Skin epidermis (tissue), 12 donors: ENCODE results near the gene ACOT13.
"Not testable (repeated sequence)": the region's sequence is repeated elsewhere in the genome, so short reads cannot be mapped to it uniquely, and the experiment has no call there.

ENCODE experiments used
- H3K27ac ChIP-seq, 21 experiments: fragments of 200-600 bp; sonication (generic) in 11 of 21; one replicate each; pipeline ENCODE4 v1.5.0; 2020; ENCODE audit warnings: mild to moderate bottlenecking in 3 of 21, inconsistent platforms in 2 of 21, moderate library complexity in 2 of 21
- H3K4me3 ChIP-seq, 7 experiments: fragments of 200-600 bp; sonication (generic) in 2 of 7; one replicate each; pipeline ENCODE4 v1.5.0; 2020; ENCODE audit warnings: inconsistent platforms in 2 of 7, mild to moderate bottlenecking in 2 of 7, moderate library complexity in 1 of 7

ACOT13 gene

DNA sequence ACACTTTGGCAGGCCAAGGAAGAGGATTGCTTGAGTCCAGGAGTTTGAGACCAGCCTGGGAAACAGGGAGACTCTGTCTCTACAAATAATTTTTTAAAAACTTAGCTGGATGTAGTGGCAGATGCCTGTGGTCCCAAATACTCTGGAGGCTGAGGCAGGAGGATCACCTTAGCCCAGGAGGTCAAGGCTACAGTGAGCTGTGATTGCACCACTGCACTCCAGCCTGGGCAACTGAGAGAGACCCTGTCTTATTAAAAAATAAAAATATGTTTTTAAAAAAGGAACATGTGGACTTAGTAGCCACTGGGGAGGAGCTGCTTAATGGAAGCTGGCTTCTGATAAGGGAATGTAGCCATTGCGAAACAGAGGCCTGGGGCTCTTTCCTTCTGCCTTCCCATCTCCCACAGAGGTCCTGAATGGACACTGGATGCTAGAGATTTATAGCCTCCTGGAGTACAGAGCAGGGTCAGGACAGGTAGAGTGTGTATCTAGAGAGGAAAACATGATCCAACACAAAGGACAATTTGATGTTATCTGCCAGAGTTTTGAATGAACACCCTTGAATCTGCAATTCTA lies 86.1 kb downstream of the ACOT13 start:
- Histone ChIP-seq H3K27ac (no peak overlapping the region), H3K4me3 (no peak overlapping the region)

DNA sequence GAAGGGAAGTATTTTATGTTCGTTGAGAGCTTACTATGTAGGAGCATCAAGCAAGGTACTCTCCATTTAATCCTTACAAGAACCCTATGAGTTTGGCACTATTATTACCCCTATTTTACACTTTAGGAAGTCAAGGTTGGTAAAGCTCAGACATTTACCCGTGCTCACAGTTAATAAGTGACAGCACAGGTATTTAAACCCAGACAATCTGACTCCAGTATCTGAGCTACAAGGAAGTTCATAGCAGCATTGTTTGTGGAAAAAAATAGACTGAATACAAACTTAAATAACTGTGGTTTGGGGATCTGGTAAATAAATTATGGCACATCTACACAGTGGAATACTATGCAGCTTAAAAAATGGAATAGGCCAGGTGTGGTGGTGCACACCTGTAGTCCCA lies 86.7 kb downstream of the ACOT13 start:
- Histone ChIP-seq H3K27ac (no peak overlapping the region), H3K4me3 (no peak overlapping the region)

DNA sequence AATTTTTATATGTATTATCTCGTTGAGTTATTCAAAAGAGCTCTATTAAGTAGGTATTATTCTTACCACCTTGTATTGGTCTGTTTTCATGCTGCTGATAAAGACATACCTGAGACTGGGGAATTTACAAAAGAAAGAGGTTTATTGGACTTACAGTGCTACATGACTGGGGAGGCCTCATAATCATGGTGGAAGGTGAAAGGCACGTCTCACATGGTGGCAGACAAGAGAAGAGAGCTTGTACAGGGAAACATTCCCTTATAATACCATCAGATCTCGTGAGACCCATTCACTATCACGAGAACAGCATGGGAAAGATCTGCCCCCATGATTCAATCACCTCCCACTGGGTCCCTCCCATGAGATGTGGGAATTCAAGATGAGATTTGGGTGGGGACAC lies 87.5 kb downstream of the ACOT13 start:
- H3K4me3 ChIP-seq, H3K27ac ChIP-seq: not testable (repeated sequence)
